NB4 (cell line): ENCODE measurements around the gene JAG2.

Experiments used
- CTCF ChIP-seq: IDR thresholded peaks from one replicate; pipeline ENCODE4 v1.5.1; 2012; ENCODE audit warnings: low read depth, low read length
- POLR2A ChIP-seq: IDR thresholded peaks from 2 replicates; pipeline ENCODE4 v1.6.1; 2011; ENCODE audit warnings: mild to moderate bottlenecking; ENCODE audit not compliant: insufficient read length; ENCODE audit errors: extremely low read depth

DNA sequence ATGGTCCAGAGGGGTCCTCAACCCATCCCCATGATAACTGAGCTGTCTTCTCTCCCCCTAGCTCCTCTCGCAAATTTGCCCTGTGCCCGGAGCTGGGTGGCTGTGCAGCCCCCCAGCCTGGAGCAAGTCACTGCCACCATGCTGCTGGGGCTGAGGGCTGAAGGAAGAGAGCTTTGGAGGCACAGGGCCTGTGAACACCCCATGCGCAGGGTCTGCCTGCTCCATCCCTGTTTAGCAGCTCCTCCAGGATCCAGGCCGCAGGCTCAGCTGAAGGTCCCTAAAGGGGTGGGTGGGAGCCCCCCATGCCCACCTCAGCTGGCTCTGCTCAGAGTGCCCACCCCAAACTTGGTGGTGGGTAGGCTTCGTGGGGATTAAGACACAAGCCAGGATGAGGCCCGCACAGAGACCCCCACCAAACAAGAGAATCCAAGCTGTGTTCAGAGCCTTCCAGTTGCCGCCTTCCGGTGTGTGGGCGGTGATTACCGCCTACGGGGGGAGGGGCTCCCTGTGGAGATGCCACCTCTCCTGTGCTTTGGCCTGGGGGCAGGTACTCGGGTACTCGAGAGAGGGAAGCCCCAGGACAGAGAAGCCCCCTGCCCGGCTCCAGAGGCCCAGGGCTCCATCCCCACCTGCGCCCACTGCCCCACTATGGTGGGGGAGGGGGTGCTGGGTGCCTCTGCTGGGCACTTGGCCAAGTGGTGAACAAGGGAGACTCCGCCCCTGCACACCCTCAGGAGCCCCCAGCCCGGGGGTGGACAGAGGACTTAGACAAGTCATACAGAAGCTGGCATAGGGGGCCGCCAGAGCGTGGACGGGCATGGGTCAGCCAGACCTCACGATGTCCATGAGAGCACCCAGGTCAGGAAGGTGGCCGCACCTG, 1.4 kb upstream of the JAG2 start:
- TF ChIP-seq CTCF (no peak), POLR2A (no peak)
